ENCODE measurements around the gene LSMEM2.
"Not testable (repeated sequence)": the region's sequence is repeated elsewhere in the genome, so short reads cannot be mapped to it uniquely, and the experiment has no call there.

Gene LSMEM2

GRCh38 chr3:50246517-50246954 lies 32.4 kb upstream of the LSMEM2 start:
- peak; percentile 43 for DNase-seq

- no peak for DNase-seq
These were observed 30.5 kb upstream of the LSMEM2 start for GRCh38 chr3:50248387-50248786.

GRCh38 chr3:50249457-50249856 lies 29.4 kb upstream of the LSMEM2 start:
- no peak for DNase-seq

GRCh38 chr3:50250514-50250913 lies 28.4 kb upstream of the LSMEM2 start:
- DNase-seq, result no peak

GRCh38 chr3:50251220-50251619 lies 27.7 kb upstream of the LSMEM2 start:
- no peak for DNase-seq

- DNase-seq, result no peak
These were observed 24.2 kb upstream of the LSMEM2 start for GRCh38 chr3:50254577-50255250.

- no peak for DNase-seq
These were observed 23.7 kb upstream of the LSMEM2 start for GRCh38 chr3:50255251-50255615.

GRCh38 chr3:50256978-50257890 lies 21.7 kb upstream of the LSMEM2 start:
- no peak for DNase-seq

GRCh38 chr3:50258029-50258680 lies 20.7 kb upstream of the LSMEM2 start:
- no peak for DNase-seq

- DNase-seq, result no peak
These were observed 19.9 kb upstream of the LSMEM2 start for GRCh38 chr3:50258979-50259378.

- DNase-seq, result no peak
These were observed 19.4 kb upstream of the LSMEM2 start for GRCh38 chr3:50259432-50260026.

GRCh38 chr3:50260027-50260941 lies 18.6 kb upstream of the LSMEM2 start:
- DNase-seq, result peak; percentile 68

- DNase-seq, result no peak
These were observed 17.9 kb upstream of the LSMEM2 start for GRCh38 chr3:50260942-50261441.

- DNase-seq, result no peak
These were observed 17.4 kb upstream of the LSMEM2 start for GRCh38 chr3:50261505-50261904.

- not testable (repeated sequence) for DNase-seq
These were observed 16.7 kb upstream of the LSMEM2 start for GRCh38 chr3:50262200-50262599.

- no peak for DNase-seq
These were observed 16.1 kb upstream of the LSMEM2 start for GRCh38 chr3:50262778-50263177.

GRCh38 chr3:50263478-50264382 lies 15.2 kb upstream of the LSMEM2 start:
- no peak for DNase-seq

GRCh38 chr3:50264383-50264963 lies 14.4 kb upstream of the LSMEM2 start:
- no peak for DNase-seq

GRCh38 chr3:50264964-50265485 lies 13.9 kb upstream of the LSMEM2 start:
- no peak for DNase-seq

GRCh38 chr3:50265571-50265970 lies 13.3 kb upstream of the LSMEM2 start:
- no peak for DNase-seq
